ENCODE data around the gene SHMT2. TPM values are rescaled to one million over a fixed set of nuclear protein-coding genes. Genes with fewer than 3 reads are reported as not detected.

SHMT2 gene
- total RNA-seq = 54.0 TPM

GRCh38 chr12:57229634-57230380 lies at the start of gene SHMT2:
SHMT2 (plus strand) TSS chr12:57229711; CDS start chr12:57229779, 68 bp downstream.
- peak in 1 of 3 experiments; percentile 37 for TF ChIP-seq CTCF (IDR thresholded peaks at IDR 0.05)
- TF ChIP-seq POLR2A (IDR thresholded peaks at IDR 0.05) = no peak
- TF ChIP-seq POLR2AphosphoS5 (IDR thresholded peaks at IDR 0.05; ENCODE audit: insufficient read depth in 1 of 2, low read depth in 1 of 2) = peak; percentile 75 to 96
- no peaks in the 10 kb centered on the region for H3K9me3 ChIP-seq
- H3K4me1 ChIP-seq = peaks cover 36% of the 10 kb centered on the region

GRCh38 chr12:57180321-57180989 lies 49.1 kb upstream of the SHMT2 start:
- peaks cover 47% of the 10 kb centered on the region for H3K4me1 ChIP-seq
- TF ChIP-seq POLR2AphosphoS5 (IDR thresholded peaks at IDR 0.05; ENCODE audit: insufficient read depth in 1 of 2, low read depth in 1 of 2) (no peak), POLR2A (IDR thresholded peaks at IDR 0.05) (no peak), CTCF (IDR thresholded peaks at IDR 0.05) (no peak)
- no peaks in the 10 kb centered on the region for H3K9me3 ChIP-seq
- H3K36me3 ChIP-seq = peaks cover 0 to 70% of the 10 kb centered on the region in 2 donors
- intact Hi-C loops (cut with DNase I) = no loop called here
- no peak overlapping the region for H3K4me3 ChIP-seq
- no peak for DNase-seq (ENCODE audit: extremely low spot score in 2 of 2)
- H3K27me3 ChIP-seq = no peaks in the 10 kb centered on the region
- peak overlapping the region; percentile 27 for H3K27ac ChIP-seq

More at GRCh38 chr12:57229634-57230380, at the start of gene SHMT2:
- Histone ChIP-seq H3K27me3 (no peaks in the 10 kb centered on the region), H3K4me3 (peak within 1 kb of the TSS; percentile 57 to 66), H3K27ac (peak within 1 kb of the TSS; percentile 67), H3K36me3 (peaks cover 0 to 32% of the 10 kb centered on the region in 2 donors)
- DNase-seq (ENCODE audit: extremely low spot score in 2 of 2) = no peak
- intact Hi-C loops (cut with DNase I) = no loop called here

- H3K27ac ChIP-seq = peak overlapping the region; percentile 27
- H3K9me3 ChIP-seq = no peaks in the 10 kb centered on the region
- DNase-seq (ENCODE audit: extremely low spot score in 2 of 2) = no peak
- peaks cover 0 to 77% of the 10 kb centered on the region in 2 donors for H3K36me3 ChIP-seq
- H3K27me3 ChIP-seq = no peaks in the 10 kb centered on the region
- no peak overlapping the region for H3K4me3 ChIP-seq
- TF ChIP-seq POLR2A (IDR thresholded peaks at IDR 0.05) = no peak
- no peak for TF ChIP-seq CTCF (IDR thresholded peaks at IDR 0.05)
- no peak for TF ChIP-seq POLR2AphosphoS5 (IDR thresholded peaks at IDR 0.05; ENCODE audit: insufficient read depth in 1 of 2, low read depth in 1 of 2)
- intact Hi-C loops (cut with DNase I) = no loop called here
- peaks cover 41% of the 10 kb centered on the region for H3K4me1 ChIP-seq
Observed at GRCh38 chr12:57181072-57181471, 48.4 kb upstream of the SHMT2 start.

GRCh38 chr12:57181561-57182155 lies 47.9 kb upstream of the SHMT2 start:
- TF ChIP-seq CTCF (IDR thresholded peaks at IDR 0.05) (no peak), POLR2A (IDR thresholded peaks at IDR 0.05) (no peak), POLR2AphosphoS5 (IDR thresholded peaks at IDR 0.05; ENCODE audit: insufficient read depth in 1 of 2, low read depth in 1 of 2) (no peak)
- peaks cover 0 to 82% of the 10 kb centered on the region in 2 donors for H3K36me3 ChIP-seq
- peaks cover 35% of the 10 kb centered on the region for H3K4me1 ChIP-seq
- DNase-seq (ENCODE audit: extremely low spot score in 2 of 2) = no peak
- H3K9me3 ChIP-seq = no peaks in the 10 kb centered on the region
- intact Hi-C loops (cut with DNase I) = loop anchor here (2.0 kb wide), 1 partner anchor 57 kb away; no protein-coding TSS in a partner anchor
- no peaks in the 10 kb centered on the region for H3K27me3 ChIP-seq
- H3K4me3 ChIP-seq = no peak overlapping the region
- H3K27ac ChIP-seq = peak overlapping the region; percentile 27
